Neural cell (in vitro differentiated cells): Measurements from ENCODE around the gene BOD1L2. TPM values are rescaled to one million over a fixed set of nuclear protein-coding genes. Genes with fewer than 3 reads are reported as not detected.

Experiments used
- H2AFZ ChIP-seq: fragments of 200-600, 300-800 bp; sonication (generic), shearing (Covaris generic); 2 replicates; pipeline ENCODE4 v1.6.0; 2014; ENCODE audit warnings: low read depth, mild to moderate bottlenecking, antibody characterized with exemption, low read length, moderate library complexity
- H3F3A ChIP-seq: fragments of 200-600 bp; shearing (Covaris generic); 2 replicates; pipeline ENCODE4 v1.6.1; 2016; ENCODE audit warnings: mild to moderate bottlenecking, moderate library complexity, mixed read lengths, antibody characterized with exemption, low read length; ENCODE audit not compliant: insufficient read depth, poor library complexity, severe bottlenecking
- H3K27ac ChIP-seq: fragments of 200-600, 300-800 bp; sonication (generic), shearing (Covaris generic); 2 replicates; pipeline ENCODE4 v1.5.1; 2014; ENCODE audit warnings: mild to moderate bottlenecking, low read length, moderate library complexity
- H3K27me3 ChIP-seq: fragments of 300-800, 200-600 bp; sonication (generic), shearing (Covaris generic); 2 replicates; pipeline ENCODE4 v1.6.0; 2014; ENCODE audit warnings: mild to moderate bottlenecking, low read depth, low read length, moderate library complexity; ENCODE audit not compliant: insufficient read depth
- H3K36me3 ChIP-seq: fragments of 300-800, 200-600 bp; sonication (generic), shearing (Covaris generic); 2 replicates; pipeline ENCODE4 v1.5.1; 2014; ENCODE audit warnings: mild to moderate bottlenecking, antibody characterized with exemption, low read length, moderate library complexity; ENCODE audit not compliant: insufficient read depth
- H3K4me2 ChIP-seq: fragments of 300-800, 200-600 bp; sonication (generic), shearing (Covaris generic); 2 replicates; pipeline ENCODE4 v1.6.0; 2014; ENCODE audit warnings: mild to moderate bottlenecking, low read length
- H3K4me3 ChIP-seq: fragments of 300-800, 200-600 bp; sonication (generic), shearing (Covaris generic); 2 replicates; pipeline ENCODE4 v1.5.1; 2014; ENCODE audit warnings: mild to moderate bottlenecking, low read length, moderate library complexity
- H3K79me2 ChIP-seq: fragments of 200-600 bp; shearing (Covaris generic); replicated peaks from 2 replicates; pipeline ENCODE4 v1.6.0; 2014; ENCODE audit warnings: mild to moderate bottlenecking, low read length, moderate library complexity; ENCODE audit not compliant: insufficient read depth
- H3K9ac ChIP-seq: fragments of 300-800, 200-600 bp; sonication (generic), shearing (Covaris generic); 2 replicates; pipeline ENCODE4 v1.6.1; 2016; ENCODE audit warnings: mild to moderate bottlenecking, low read length, mixed read lengths
- H3K9me2 ChIP-seq: fragments of 200-600 bp; shearing (Covaris generic); 2 replicates; pipeline ENCODE4 v1.6.1; 2016; ENCODE audit warnings: mild to moderate bottlenecking, low read length, mixed read lengths; ENCODE audit not compliant: insufficient read depth
- H3K9me3 ChIP-seq: fragments of 200-600, 300-800 bp; sonication (generic), shearing (Covaris generic); 2 replicates; pipeline ENCODE4 v1.6.1; 2016; ENCODE audit warnings: mild to moderate bottlenecking, mixed run types, low read length, moderate library complexity, mixed read lengths
- H4K20me1 ChIP-seq: fragments of 200-600 bp; shearing (Covaris generic); 2 replicates; pipeline ENCODE4 v1.6.1; 2016; ENCODE audit warnings: mild to moderate bottlenecking, mixed run types; ENCODE audit not compliant: insufficient read depth
- CTCF ChIP-seq: fragments of 450-650 bp; IDR thresholded peaks from 2 replicates; pipeline ENCODE4 v1.5.1; 2014; ENCODE audit warnings: antibody characterized with exemption, mild to moderate bottlenecking, moderate library complexity; ENCODE audit not compliant: poor library complexity, severe bottlenecking
- EP300 ChIP-seq: fragments of 450-650 bp; conservative IDR thresholded peaks from 2 replicates; pipeline ENCODE4 v1.6.1; 2014; ENCODE audit warnings: antibody characterized with exemption, mild to moderate bottlenecking, moderate library complexity; ENCODE audit not compliant: poor library complexity, severe bottlenecking
- EZH2 ChIP-seq: fragments of 200-600, 300-800 bp; shearing (Covaris generic), sonication (generic); IDR thresholded peaks from 2 replicates; pipeline ENCODE4 v1.6.1; 2014; ENCODE audit warnings: antibody characterized with exemption, low read length, borderline replicate concordance, mild to moderate bottlenecking; ENCODE audit not compliant: insufficient read depth, poor library complexity, severe bottlenecking
- MXI1 ChIP-seq: fragments of 450-650 bp; conservative IDR thresholded peaks from 2 replicates; pipeline ENCODE4 v1.6.1; 2014; ENCODE audit warnings: antibody characterized with exemption, mild to moderate bottlenecking; ENCODE audit not compliant: poor library complexity, severe bottlenecking
- POLR2AphosphoS5 ChIP-seq: IDR thresholded peaks from 2 replicates; pipeline ENCODE4 v1.6.1; 2012
- RAD21 ChIP-seq: fragments of 450-650 bp; conservative IDR thresholded peaks from 2 replicates; pipeline ENCODE4 v1.6.1; 2014; ENCODE audit warnings: antibody characterized with exemption, mild to moderate bottlenecking, moderate library complexity
- REST ChIP-seq: IDR thresholded peaks from 2 replicates; pipeline ENCODE4 v1.6.1; 2012; ENCODE audit warnings: borderline replicate concordance
- SMC3 ChIP-seq: fragments of 450-650 bp; conservative IDR thresholded peaks from 2 replicates; pipeline ENCODE4 v1.6.1; 2014; ENCODE audit warnings: antibody characterized with exemption, mild to moderate bottlenecking, moderate library complexity; ENCODE audit not compliant: poor library complexity
- TAF1 ChIP-seq: IDR thresholded peaks from 2 replicates; pipeline ENCODE4 v1.6.1; 2012; ENCODE audit warnings: low read depth
- polyA plus RNA-seq: library from polyadenylated mRNA; depleted of rRNA; stranded (reverse); fragments of >200 nt; gene quantifications from 2 replicates; pipeline ENCODE4 v1.2.3, GENCODE V29; 2014

BOD1L2 gene
- polyA plus RNA-seq, 1 donor from 2014 or later, result not detected

- Histone ChIP-seq H3K4me2 (no peak overlapping the region), H3F3A (no peaks in the 10 kb centered on the region), H2AFZ (no peak overlapping the region), H3K4me3 (no peak overlapping the region), H3K79me2 (no peaks in the 10 kb centered on the region), H4K20me1 (no peaks in the 10 kb centered on the region), H3K9me2 (no peaks in the 10 kb centered on the region), H3K27me3 (no peaks in the 10 kb centered on the region), H3K9ac (no peak overlapping the region), H3K27ac (no peak overlapping the region), H3K9me3 (peaks cover 10% of the 10 kb centered on the region), H3K36me3 (no peaks in the 10 kb centered on the region)
- TF ChIP-seq MXI1 (no peak), REST (no peak), EP300 (no peak), RAD21 (no peak), SMC3 (no peak), TAF1 (no peak), EZH2 (no peak), CTCF (no peak), POLR2AphosphoS5 (no peak)
Measured at GRCh38 chr18:57185434-57185833, 38.5 kb downstream of the BOD1L2 start.

- Histone ChIP-seq H3K4me2 (no peak overlapping the region), H3K9me2 (no peaks in the 10 kb centered on the region), H4K20me1 (no peaks in the 10 kb centered on the region), H3K27ac (no peak overlapping the region), H3K9ac (no peak overlapping the region), H3K36me3 (no peaks in the 10 kb centered on the region), H3F3A (no peaks in the 10 kb centered on the region), H3K79me2 (no peaks in the 10 kb centered on the region), H3K27me3 (no peaks in the 10 kb centered on the region), H2AFZ (no peak overlapping the region), H3K9me3 (peaks cover 10% of the 10 kb centered on the region), H3K4me3 (no peak overlapping the region)
- TF ChIP-seq TAF1 (no peak), MXI1 (no peak), EZH2 (no peak), CTCF (no peak), RAD21 (no peak), POLR2AphosphoS5 (no peak), SMC3 (no peak), REST (no peak), EP300 (no peak)
Measured at GRCh38 chr18:57188851-57189557, 42.1 kb downstream of the BOD1L2 start.
